ENCODE data around the gene RBM41. TPM values are rescaled to one million over a fixed set of nuclear protein-coding genes. Genes with fewer than 3 reads are reported as not detected.

RBM41 gene
- total and polyA plus RNA-seq, 9 of the 15 experiments (the other 6 are each of a cell fraction or from before 2014, with no cell fraction given) = 11.6 to 51.8 (median 27.9) TPM

Other genes starting within 250 kb of the RBM41 start
- gene RIPPLY1, start 215.5 kb downstream of the RBM41 start, total RNA-seq (2014; rRNA removed) = not detected in 2 replicates
- not detected in 2 replicates for gene RIPPLY1, start 215.5 kb downstream of the RBM41 start, total RNA-seq (2014; rRNA removed; fragmentation: Illumina TruSeq; extraction: Trizol)
- not detected in 2 replicates for gene RIPPLY1, start 215.5 kb downstream of the RBM41 start, total RNA-seq (2015; rRNA removed; fragmentation: Illumina TruSeq; extraction: Trizol)
- not detected in 2 replicates for gene RIPPLY1, start 215.5 kb downstream of the RBM41 start, total RNA-seq (2021)
- gene RIPPLY1, start 215.5 kb downstream of the RBM41 start, polyA plus RNA-seq (2011; rRNA removed) = not detected in 2 replicates
- gene RIPPLY1, start 215.5 kb downstream of the RBM41 start, polyA plus RNA-seq (2014; fragmentation: Illumina TruSeq; extraction: Trizol) = not detected in 2 replicates
- not detected for gene RIPPLY1, start 215.5 kb downstream of the RBM41 start, polyA plus RNA-seq (2014; fragmentation: Nextera tagmentation; extraction: Ambion mirVana)
- not detected in 2 replicates for gene RIPPLY1, start 215.5 kb downstream of the RBM41 start, polyA plus RNA-seq (2014; rRNA removed)
- not detected in 2 replicates for gene CLDN2, start 198.4 kb downstream of the RBM41 start, total RNA-seq (2014; rRNA removed)
- gene CLDN2, start 198.4 kb downstream of the RBM41 start, total RNA-seq (2014; rRNA removed; fragmentation: Illumina TruSeq; extraction: Trizol) = not detected in 2 replicates
- gene CLDN2, start 198.4 kb downstream of the RBM41 start, total RNA-seq (2015; rRNA removed; fragmentation: Illumina TruSeq; extraction: Trizol) = not detected in 2 replicates
- not detected in 2 replicates for gene CLDN2, start 198.4 kb downstream of the RBM41 start, total RNA-seq (2021)
- not detected in 2 replicates for gene CLDN2, start 198.4 kb downstream of the RBM41 start, polyA plus RNA-seq (2011; rRNA removed)
- gene CLDN2, start 198.4 kb downstream of the RBM41 start, polyA plus RNA-seq (2014; fragmentation: Illumina TruSeq; extraction: Trizol) = not detected in 2 replicates
- not detected for gene CLDN2, start 198.4 kb downstream of the RBM41 start, polyA plus RNA-seq (2014; fragmentation: Nextera tagmentation; extraction: Ambion mirVana)
- not detected in 2 replicates for gene CLDN2, start 198.4 kb downstream of the RBM41 start, polyA plus RNA-seq (2014; rRNA removed)
- gene MORC4, start 118.6 kb downstream of the RBM41 start, total RNA-seq (2014; rRNA removed) = 0.16 and 0.32 TPM in 2 replicates
- 0.18 and 0.41 TPM in 2 replicates for gene MORC4, start 118.6 kb downstream of the RBM41 start, total RNA-seq (2014; rRNA removed; fragmentation: Illumina TruSeq; extraction: Trizol)
- 0.11 and 0.18 TPM in 2 replicates for gene MORC4, start 118.6 kb downstream of the RBM41 start, total RNA-seq (2015; rRNA removed; fragmentation: Illumina TruSeq; extraction: Trizol)
- 0.13 and 0.40 TPM in 2 replicates for gene MORC4, start 118.6 kb downstream of the RBM41 start, total RNA-seq (2021)
- 0.06 and 0.11 TPM in 2 replicates for gene MORC4, start 118.6 kb downstream of the RBM41 start, polyA plus RNA-seq (2011; rRNA removed)
- 0.13 TPM in 1 of 2 replicates, not detected in the other for gene MORC4, start 118.6 kb downstream of the RBM41 start, polyA plus RNA-seq (2014; fragmentation: Illumina TruSeq; extraction: Trizol)
- under 1 TPM; 0.04 TPM for gene MORC4, start 118.6 kb downstream of the RBM41 start, polyA plus RNA-seq (2014; fragmentation: Nextera tagmentation; extraction: Ambion mirVana)
- gene MORC4, start 118.6 kb downstream of the RBM41 start, polyA plus RNA-seq (2014; rRNA removed) = 0.18 and 0.53 TPM in 2 replicates
- 35.5 and 43.6 TPM in 2 replicates for gene NUP62CL, start 87.6 kb upstream of the RBM41 start, total RNA-seq (2014; rRNA removed)
- 40.7 and 42.3 TPM in 2 replicates for gene NUP62CL, start 87.6 kb upstream of the RBM41 start, total RNA-seq (2014; rRNA removed; fragmentation: Illumina TruSeq; extraction: Trizol)
- gene NUP62CL, start 87.6 kb upstream of the RBM41 start, total RNA-seq (2015; rRNA removed; fragmentation: Illumina TruSeq; extraction: Trizol) = 41.1 and 43.1 TPM in 2 replicates
- gene NUP62CL, start 87.6 kb upstream of the RBM41 start, total RNA-seq (2021) = 29.7 and 30.6 TPM in 2 replicates
- gene NUP62CL, start 87.6 kb upstream of the RBM41 start, polyA plus RNA-seq (2011; rRNA removed) = 82.9 and 101 TPM in 2 replicates
- 37.9 and 42.3 TPM in 2 replicates for gene NUP62CL, start 87.6 kb upstream of the RBM41 start, polyA plus RNA-seq (2014; fragmentation: Illumina TruSeq; extraction: Trizol)
- 10 to 100 TPM; 42.7 to 44.6 TPM for gene NUP62CL, start 87.6 kb upstream of the RBM41 start, polyA plus RNA-seq (2014; fragmentation: Nextera tagmentation; extraction: Ambion mirVana)
- 51.5 and 63.6 TPM in 2 replicates for gene NUP62CL, start 87.6 kb upstream of the RBM41 start, polyA plus RNA-seq (2014; rRNA removed)
- not detected in 2 replicates for gene DNAAF6, start 87.8 kb upstream of the RBM41 start, total RNA-seq (2014; rRNA removed)
- 0.15 TPM in 1 of 2 replicates, not detected in the other for gene DNAAF6, start 87.8 kb upstream of the RBM41 start, total RNA-seq (2014; rRNA removed; fragmentation: Illumina TruSeq; extraction: Trizol)
- 0.14 TPM in 1 of 2 replicates, not detected in the other for gene DNAAF6, start 87.8 kb upstream of the RBM41 start, total RNA-seq (2015; rRNA removed; fragmentation: Illumina TruSeq; extraction: Trizol)
- gene DNAAF6, start 87.8 kb upstream of the RBM41 start, total RNA-seq (2021) = not detected in 2 replicates
- gene DNAAF6, start 87.8 kb upstream of the RBM41 start, polyA plus RNA-seq (2011; rRNA removed) = 0.04 TPM in 1 of 2 replicates, not detected in the other
- gene DNAAF6, start 87.8 kb upstream of the RBM41 start, polyA plus RNA-seq (2014; fragmentation: Illumina TruSeq; extraction: Trizol) = not detected in 2 replicates
- under 1 TPM; 0.06 to 0.17 TPM for gene DNAAF6, start 87.8 kb upstream of the RBM41 start, polyA plus RNA-seq (2014; fragmentation: Nextera tagmentation; extraction: Ambion mirVana)
- not detected in 2 replicates for gene DNAAF6, start 87.8 kb upstream of the RBM41 start, polyA plus RNA-seq (2014; rRNA removed)

Measured in K562 (cell line).